NCI-H748 treated with DMSO at 0.1 percent for 48 hours (cell line): ENCODE data around the gene VAV2.

Source experiments
- DNase-seq: peaks from one replicate; lab custom pipeline; 2025; lab: John Stamatoyannopoulos, UW

Gene VAV2

DNA sequence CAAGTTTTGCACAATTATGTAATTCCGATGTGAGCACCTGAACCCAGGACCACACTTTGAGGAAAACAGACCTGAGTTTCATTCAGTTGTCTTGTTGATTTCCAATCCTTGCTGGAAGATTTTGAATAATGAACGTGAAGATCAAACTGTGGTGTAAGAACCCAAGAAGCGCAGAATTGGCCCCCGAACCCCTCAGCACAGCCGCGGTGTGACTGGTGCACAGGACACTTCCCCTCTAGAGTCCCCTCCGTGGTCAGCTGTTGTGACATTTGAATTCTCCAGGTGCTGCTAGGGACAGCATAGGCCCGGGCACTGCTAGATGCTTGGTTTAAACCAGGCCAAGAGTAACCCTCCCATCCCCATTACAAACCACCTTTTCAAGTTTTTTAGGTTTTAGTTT lies 34.9 kb upstream of the VAV2 start:
- DNase-seq, result no peak

DNA sequence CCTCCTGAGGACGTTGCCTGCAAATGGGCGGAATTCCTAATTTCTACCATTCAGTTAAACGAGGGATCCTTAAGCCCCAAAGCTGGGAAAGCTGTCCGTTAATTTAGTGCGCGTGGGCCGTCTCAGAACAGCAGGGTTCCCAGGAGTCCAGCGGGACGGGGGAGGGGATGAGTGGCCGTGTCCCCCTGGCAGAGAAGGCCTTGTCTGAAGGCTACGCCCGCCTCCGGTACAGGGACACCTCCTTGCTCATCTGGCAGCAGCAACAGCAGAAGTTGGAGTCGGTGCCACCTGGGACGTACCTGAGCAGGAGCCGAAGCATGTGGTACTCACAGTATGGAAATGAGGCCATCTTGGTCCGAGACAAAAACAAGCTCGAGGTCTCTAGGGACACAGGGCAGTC lies 34.5 kb upstream of the VAV2 start:
- DNase-seq, result no peak

DNA sequence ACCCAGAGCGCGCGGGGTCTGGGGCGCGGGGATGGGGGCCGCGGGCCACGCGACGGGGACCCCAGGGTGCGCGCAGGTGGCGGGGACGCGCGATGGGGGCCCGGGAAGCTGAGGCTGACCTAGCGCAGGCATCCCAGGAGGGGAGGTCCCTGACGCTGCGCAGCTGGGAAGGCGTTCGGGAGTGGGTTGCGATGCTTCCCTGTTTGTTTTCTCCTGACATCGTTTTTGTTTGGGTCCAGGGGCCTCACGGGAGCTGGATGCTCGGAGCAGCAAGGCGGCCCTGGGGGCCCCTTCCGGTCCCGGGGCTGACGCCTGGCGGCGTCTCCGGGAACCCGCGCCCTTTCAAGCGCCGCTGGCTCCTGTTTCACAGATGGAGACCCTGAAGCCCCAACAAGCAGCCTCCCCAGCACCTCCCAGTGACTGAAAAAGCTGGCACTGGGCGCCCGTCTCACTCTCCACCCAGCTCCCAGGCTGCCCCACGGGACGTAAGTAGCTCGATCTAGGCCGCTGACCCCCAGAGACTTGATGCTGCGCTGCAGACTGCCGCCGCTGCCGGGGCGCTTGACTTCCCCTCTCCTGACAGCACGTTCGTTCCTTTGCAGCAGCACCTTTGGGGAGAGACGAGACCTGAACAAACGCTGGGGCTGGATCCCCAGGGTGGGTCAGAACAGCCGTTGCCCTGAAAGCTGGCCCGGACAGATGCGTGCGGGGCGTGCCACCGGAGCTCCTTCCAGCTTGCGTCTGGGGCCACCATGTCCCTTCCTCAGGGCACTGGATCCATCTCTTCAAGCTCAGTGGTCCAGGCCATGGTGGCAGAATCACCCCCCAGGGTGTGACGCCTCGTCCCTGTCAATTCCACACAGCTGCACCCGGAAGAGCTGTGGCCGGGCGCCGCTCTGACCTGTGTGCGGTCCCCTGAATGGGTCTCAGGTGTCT lies 33.8 kb upstream of the VAV2 start:
- DNase-seq, result no peak

GRCh38 chr9:134024828-134025605 lies 32.9 kb upstream of the VAV2 start, which contains the start of gene BRD3OS:
TSS of gene BRD3OS (plus strand) at chr9:134025481. CDS start at chr9:134026748, 1,267 bp downstream.
- peak; percentile 96 for DNase-seq

GRCh38 chr9:134024214-134024792 lies 32.2 kb upstream of the VAV2 start:
- no peak for DNase-seq

GRCh38 chr9:134014946-134015345 lies 22.8 kb upstream of the VAV2 start:
- DNase-seq, result no peak

DNA sequence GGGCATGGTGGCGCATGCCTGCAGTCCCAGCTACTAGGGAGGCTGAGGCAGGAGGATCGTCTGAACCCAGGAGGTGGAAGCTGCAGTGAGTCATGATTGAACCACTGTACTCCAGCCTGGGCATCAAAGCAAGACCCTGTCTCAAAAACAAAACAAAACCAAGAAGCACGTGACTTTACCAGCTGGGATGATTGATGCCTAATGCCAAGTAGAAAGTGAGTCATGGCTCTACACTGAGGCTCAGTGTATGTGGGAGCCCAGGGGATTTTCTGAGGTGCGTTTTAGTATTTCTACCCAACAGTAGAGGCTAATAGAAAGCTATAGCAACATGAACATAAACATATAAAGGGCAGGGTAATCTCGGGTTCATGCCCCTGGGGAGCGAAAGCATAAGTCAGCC lies 19.3 kb upstream of the VAV2 start:
- DNase-seq, result no peak

- DNase-seq, result no peak
Observed at GRCh38 chr9:134010310-134011173, 18.4 kb upstream of the VAV2 start.

DNA sequence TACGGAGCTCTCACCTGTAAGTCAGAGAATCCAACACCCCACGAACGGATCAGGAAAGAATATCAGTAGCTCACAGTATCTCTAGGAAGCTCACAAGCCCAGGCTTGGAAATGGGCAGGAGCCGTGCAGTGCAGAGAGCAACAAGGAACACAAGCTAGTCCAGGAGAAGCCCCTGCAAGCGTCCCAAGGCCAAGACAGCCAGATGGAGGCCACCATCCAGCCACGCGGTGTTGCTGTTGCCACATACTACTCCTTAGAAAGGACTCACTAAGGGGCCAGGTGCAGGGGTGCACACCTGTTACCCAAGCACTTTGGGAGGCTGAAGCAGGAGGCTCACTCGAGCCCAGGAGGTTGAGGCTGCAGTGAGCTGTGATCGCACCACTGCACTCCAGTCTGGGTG lies 15.4 kb upstream of the VAV2 start:
- DNase-seq, result no peak

GRCh38 chr9:134007150-134007549 lies 15.0 kb upstream of the VAV2 start:
- no peak for DNase-seq

DNA sequence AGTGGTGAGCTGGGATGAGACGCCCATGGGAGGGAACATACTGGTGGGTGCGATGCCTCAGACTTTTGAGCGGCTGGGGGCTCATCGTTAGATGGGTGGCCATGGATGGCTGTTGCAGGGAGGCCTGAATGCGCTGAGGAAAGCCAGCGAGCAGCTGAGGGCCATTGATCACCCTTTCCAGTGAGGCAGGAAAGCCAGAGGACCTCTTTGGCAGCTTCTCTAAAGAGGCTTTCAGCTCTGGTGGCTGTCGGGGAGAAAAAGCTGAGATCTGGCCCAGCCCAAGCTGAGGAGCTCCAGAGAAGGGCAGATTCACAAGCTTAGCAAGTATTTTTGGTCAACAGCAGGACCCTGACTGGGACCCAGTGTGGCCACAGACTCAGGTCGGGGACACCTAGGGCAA lies 13.3 kb upstream of the VAV2 start:
- no peak for DNase-seq

DNA sequence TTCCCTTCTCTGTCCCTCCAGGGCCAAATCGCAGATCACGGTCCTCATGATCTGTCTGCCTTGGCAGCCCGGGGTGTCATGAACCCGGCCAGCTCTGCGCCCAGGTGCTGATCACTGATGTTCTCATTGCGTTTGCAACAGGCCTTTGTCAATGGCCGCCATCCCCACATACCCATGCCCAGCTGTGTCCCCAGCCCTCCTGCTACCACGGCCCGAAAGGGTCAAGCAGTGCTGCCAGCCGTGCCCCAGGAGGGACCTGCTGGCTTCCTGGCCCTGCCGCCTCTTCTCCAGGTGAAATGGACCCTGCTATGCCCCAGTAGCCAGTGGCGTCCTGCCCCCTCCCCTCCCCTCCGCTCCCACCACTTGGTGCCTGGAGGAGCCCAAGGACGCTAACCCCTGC lies 12.8 kb upstream of the VAV2 start:
- DNase-seq, result no peak

GRCh38 chr9:134004131-134004873 lies 12.2 kb upstream of the VAV2 start:
- DNase-seq, result no peak

DNA sequence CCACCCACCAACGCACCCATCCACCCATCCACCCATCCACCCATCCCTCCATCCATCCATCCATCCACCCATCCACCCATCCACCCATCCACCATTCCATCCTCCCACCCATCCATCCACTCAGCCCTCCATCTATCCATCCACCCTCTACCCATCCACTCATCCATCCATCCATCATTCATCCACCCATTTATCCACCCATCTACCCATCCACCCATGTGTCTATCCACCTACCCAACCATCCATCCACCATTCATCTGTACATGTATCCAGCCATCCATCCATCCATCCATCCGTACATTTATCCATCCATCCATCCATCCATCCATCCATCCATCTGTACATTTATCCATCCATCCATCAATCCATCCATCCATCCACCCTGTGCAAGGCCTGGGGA lies 11.1 kb upstream of the VAV2 start:
- DNase-seq, result no peak

DNA sequence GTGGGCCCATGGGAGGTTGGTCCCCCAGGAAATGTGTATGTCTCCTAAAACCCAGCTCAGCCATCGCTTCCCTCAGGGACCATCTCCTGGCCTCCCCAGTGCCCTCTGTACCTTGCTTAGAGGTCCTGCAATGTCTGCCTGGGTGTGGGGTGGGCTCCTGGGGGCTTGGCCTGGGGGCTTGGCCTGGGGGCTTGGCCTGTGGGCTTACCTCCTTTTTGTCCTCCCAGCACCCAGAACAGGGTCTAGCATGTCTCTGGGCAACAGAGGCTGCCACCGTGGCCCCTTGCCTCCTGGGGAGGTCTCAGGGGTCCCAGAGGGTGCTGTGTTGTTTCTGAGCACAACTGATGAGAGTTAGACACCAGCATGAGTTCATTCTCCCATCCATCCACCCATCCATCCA lies 10.7 kb upstream of the VAV2 start:
- no peak for DNase-seq

GRCh38 chr9:133999851-134000265 lies 7.7 kb upstream of the VAV2 start:
- no peak for DNase-seq

GRCh38 chr9:133998915-133999595 lies 6.9 kb upstream of the VAV2 start:
- DNase-seq, result no peak

DNA sequence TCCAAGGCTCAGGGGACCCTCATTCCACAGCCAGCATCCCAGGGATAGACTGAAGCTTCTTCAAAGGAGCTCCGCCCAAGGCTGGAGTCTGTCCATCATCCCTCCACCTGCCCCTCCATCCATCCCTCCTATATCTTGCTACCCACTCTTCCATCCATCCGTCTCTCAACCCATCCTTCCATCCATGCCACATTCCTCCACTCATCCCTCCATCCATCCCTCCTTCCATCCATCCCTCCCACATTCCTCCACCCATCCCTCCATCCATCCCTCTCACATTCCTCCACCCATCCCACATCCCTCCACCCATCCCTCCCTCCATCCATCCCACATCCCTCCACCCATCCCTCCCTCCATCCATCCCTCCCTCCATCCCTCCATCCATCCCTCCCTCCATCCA lies 5.5 kb upstream of the VAV2 start:
- DNase-seq, result no peak

DNA sequence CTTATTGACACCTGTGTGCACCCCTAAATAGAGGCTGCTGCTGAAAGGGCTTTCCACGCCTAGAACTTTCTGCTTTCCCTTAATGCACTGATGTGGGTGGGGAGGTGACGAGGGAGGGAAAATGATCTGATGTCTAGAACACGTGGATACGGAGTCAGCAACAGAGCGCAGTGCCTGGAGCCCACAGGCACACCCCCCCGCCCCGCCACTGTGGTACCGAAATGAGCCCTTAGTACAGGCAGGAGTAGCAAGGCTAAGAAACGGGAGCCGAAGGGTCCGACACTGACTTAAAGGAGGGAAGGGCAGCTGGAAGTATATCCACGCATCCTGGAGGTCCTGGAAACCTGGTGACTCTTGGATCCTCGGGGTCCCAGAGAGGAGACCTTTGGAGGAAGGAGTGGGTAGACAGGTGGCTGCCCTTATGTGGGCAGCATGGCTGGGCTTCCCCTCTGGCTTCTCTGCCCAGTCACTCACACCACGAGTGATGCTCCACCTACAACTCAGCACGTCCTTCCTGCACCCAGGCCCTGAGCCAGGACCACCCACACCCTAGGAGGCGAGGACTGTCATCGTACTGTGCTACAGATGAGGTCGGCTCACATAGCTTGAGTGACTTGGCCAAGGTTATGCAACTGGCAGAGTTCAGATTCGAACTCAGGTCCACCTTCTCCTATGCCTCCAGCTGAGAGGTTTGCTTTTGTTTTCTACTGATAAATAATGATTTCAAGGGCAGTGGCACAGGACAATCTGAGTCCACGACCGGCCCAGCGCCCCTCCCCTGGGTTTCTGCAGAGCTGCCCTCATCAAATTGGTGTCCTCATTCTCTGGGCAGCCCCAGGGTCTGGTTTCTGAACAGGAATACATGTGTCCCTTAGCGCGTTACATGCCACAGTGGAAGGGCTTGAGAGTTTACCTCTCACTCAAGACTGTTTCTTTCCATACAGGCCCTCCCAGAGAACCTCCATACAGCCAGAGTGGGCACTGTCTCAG lies 4.7 kb upstream of the VAV2 start:
- no peak for DNase-seq
